Measurements from ENCODE around the gene SUPT3H.

DNA sequence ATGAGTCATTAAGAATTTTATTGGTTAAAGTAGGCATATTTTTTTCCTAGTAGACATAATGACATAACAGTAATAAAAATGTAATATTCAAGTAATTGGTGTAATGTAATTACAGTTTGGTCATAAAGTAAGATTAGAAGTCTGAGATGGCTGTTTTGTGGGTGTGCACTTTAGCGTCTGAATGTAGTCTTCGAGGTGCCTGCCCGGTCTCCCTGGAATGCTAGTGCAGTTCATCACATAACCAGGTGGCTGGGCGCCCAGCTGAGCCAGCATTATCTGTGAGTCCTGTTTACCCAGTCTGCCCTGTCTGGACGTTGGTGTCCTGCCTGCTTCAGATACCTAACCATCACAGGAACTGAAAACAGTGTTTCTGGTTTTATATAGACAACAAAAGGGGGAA lies 571.1 kb downstream of the SUPT3H start:
- TF ChIP-seq, protein P1, sequence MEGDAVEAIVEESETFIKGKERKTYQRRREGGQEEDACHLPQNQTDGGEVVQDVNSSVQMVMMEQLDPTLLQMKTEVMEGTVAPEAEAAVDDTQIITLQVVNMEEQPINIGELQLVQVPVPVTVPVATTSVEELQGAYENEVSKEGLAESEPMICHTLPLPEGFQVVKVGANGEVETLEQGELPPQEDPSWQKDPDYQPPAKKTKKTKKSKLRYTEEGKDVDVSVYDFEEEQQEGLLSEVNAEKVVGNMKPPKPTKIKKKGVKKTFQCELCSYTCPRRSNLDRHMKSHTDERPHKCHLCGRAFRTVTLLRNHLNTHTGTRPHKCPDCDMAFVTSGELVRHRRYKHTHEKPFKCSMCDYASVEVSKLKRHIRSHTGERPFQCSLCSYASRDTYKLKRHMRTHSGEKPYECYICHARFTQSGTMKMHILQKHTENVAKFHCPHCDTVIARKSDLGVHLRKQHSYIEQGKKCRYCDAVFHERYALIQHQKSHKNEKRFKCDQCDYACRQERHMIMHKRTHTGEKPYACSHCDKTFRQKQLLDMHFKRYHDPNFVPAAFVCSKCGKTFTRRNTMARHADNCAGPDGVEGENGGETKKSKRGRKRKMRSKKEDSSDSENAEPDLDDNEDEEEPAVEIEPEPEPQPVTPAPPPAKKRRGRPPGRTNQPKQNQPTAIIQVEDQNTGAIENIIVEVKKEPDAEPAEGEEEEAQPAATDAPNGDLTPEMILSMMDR (optimal IDR thresholded peaks at IDR 0.05 in 1 of 3, IDR thresholded peaks at IDR 0.05 in 1 of 3, conservative IDR thresholded peaks at IDR 0.05 in 1 of 3; ENCODE audit: extremely low read depth in 1 of 3, insufficient read depth in 2 of 3, low read length in 3 of 3): no peak
- TF ChIP-seq EZH2 (IDR thresholded peaks at IDR 0.05; ENCODE audit: low read length): no peak
